ENCODE results near the gene OR9A2. TPM values are rescaled to one million over a fixed set of nuclear protein-coding genes. Genes with fewer than 3 reads are reported as not detected.

Gene OR9A2
- total RNA-seq, 1 experiment from 2014 or later = not detected

- no peak overlapping the region for H3K56ac ChIP-seq (ENCODE audit: insufficient read length, low read depth, low read length)
- H3K4me2 ChIP-seq (ENCODE audit: insufficient read depth, insufficient read length, low read length) = no peak overlapping the region
- no peaks in the 10 kb centered on the region for H3K4me1 ChIP-seq (ENCODE audit: insufficient read depth, low read length)
- H3K27ac ChIP-seq (ENCODE audit: insufficient read length, low read depth, low read length) = no peak overlapping the region
- no peaks in the 10 kb centered on the region for H3K79me1 ChIP-seq (ENCODE audit: insufficient read depth, low read depth, low read length, poor library complexity, severe bottlenecking)
- no peak overlapping the region for H3K18ac ChIP-seq (ENCODE audit: insufficient read length, low read depth, low read length)
- H2AK5ac ChIP-seq (ENCODE audit: insufficient read length, low read length) = no peak overlapping the region
- H4K20me1 ChIP-seq (ENCODE audit: control insufficient read depth, insufficient read depth, insufficient read length) = no peaks in the 10 kb centered on the region
- H2BK120ac ChIP-seq (ENCODE audit: low read depth, low read length, poor library complexity, severe bottlenecking) = no peak overlapping the region
- H3K23ac ChIP-seq (ENCODE audit: insufficient read length, low read depth, low read length) = no peak overlapping the region
- no peaks in the 10 kb centered on the region for H3K4me1 Mint-ChIP-seq
- H3K36me3 Mint-ChIP-seq (ENCODE audit: insufficient read depth in 1 of 3, low read depth in 3 of 3) = no peaks in the 10 kb centered on the region
- no peak for DNase-seq
- H3K79me2 ChIP-seq (ENCODE audit: insufficient read depth, low read length) = 0 out of 2 replicates have a peak, but pooled peaks cover 3% of the 10 kb centered on the region
- H4K5ac ChIP-seq (ENCODE audit: insufficient read length, low read depth, low read length) = no peak overlapping the region
- no peak overlapping the region for H3K4me3 Mint-ChIP-seq
- H3K27me3 Mint-ChIP-seq (ENCODE audit: low read depth) = peaks cover 3% of the 10 kb centered on the region; the same call in 1 of the 2 replicates
- H2BK20ac ChIP-seq (ENCODE audit: low read depth, low read length, poor library complexity, severe bottlenecking) = no peak overlapping the region
- H4K91ac ChIP-seq (ENCODE audit: insufficient read length, low read depth, low read length) = no peak overlapping the region
- no peak overlapping the region for H3K27ac Mint-ChIP-seq
- TF ChIP-seq, protein P1, sequence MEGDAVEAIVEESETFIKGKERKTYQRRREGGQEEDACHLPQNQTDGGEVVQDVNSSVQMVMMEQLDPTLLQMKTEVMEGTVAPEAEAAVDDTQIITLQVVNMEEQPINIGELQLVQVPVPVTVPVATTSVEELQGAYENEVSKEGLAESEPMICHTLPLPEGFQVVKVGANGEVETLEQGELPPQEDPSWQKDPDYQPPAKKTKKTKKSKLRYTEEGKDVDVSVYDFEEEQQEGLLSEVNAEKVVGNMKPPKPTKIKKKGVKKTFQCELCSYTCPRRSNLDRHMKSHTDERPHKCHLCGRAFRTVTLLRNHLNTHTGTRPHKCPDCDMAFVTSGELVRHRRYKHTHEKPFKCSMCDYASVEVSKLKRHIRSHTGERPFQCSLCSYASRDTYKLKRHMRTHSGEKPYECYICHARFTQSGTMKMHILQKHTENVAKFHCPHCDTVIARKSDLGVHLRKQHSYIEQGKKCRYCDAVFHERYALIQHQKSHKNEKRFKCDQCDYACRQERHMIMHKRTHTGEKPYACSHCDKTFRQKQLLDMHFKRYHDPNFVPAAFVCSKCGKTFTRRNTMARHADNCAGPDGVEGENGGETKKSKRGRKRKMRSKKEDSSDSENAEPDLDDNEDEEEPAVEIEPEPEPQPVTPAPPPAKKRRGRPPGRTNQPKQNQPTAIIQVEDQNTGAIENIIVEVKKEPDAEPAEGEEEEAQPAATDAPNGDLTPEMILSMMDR (conservative IDR thresholded peaks at IDR 0.05) = no peak
- no peaks in the 10 kb centered on the region for H3K9me3 ChIP-seq (ENCODE audit: control insufficient read depth, low read depth, low read length)
- no peak overlapping the region for H3K14ac ChIP-seq (ENCODE audit: insufficient read depth, low read length)
- no peak overlapping the region for H2AFZ ChIP-seq (ENCODE audit: low read length)
- no peaks in the 10 kb centered on the region for H3K27me3 ChIP-seq (ENCODE audit: insufficient read depth, low read length)
- H3K9me3 Mint-ChIP-seq = no peaks in the 10 kb centered on the region; a peak in 1 of 5 replicates
- no peaks in the 10 kb centered on the region for H3K23me2 ChIP-seq (ENCODE audit: insufficient read length, low read depth, low read length, poor library complexity, severe bottlenecking)
- no peak overlapping the region for H2BK15ac ChIP-seq (ENCODE audit: low read depth, low read length)
- H4K8ac ChIP-seq (replicated peaks; ENCODE audit: insufficient read length, low read depth, low read length) = no peak overlapping the region
- no peak overlapping the region for H3K4ac ChIP-seq (ENCODE audit: low read depth, low read length)
- no peak overlapping the region for H3K9ac ChIP-seq (ENCODE audit: extremely low read depth, insufficient read length, low read length)
- no peak overlapping the region for H2BK5ac ChIP-seq (ENCODE audit: insufficient read length, low read length)
- no peak overlapping the region for H3T11ph ChIP-seq (ENCODE audit: low read length)
- no peak overlapping the region for H2BK12ac ChIP-seq (ENCODE audit: insufficient read length, low read depth, low read length)
Observed at GRCh38 chr7:143023047-143023446, 3.9 kb downstream of the OR9A2 start.

Measured in H9 (cell line).